ENCODE results near the gene ASGR1. TPM values are rescaled to one million over a fixed set of nuclear protein-coding genes. Genes with fewer than 3 reads are reported as not detected.

Gene ASGR1
- total and polyA plus RNA-seq, 3 donors from 2014 or later = 11.5 to 21.3 (median 19.1) TPM

DNA sequence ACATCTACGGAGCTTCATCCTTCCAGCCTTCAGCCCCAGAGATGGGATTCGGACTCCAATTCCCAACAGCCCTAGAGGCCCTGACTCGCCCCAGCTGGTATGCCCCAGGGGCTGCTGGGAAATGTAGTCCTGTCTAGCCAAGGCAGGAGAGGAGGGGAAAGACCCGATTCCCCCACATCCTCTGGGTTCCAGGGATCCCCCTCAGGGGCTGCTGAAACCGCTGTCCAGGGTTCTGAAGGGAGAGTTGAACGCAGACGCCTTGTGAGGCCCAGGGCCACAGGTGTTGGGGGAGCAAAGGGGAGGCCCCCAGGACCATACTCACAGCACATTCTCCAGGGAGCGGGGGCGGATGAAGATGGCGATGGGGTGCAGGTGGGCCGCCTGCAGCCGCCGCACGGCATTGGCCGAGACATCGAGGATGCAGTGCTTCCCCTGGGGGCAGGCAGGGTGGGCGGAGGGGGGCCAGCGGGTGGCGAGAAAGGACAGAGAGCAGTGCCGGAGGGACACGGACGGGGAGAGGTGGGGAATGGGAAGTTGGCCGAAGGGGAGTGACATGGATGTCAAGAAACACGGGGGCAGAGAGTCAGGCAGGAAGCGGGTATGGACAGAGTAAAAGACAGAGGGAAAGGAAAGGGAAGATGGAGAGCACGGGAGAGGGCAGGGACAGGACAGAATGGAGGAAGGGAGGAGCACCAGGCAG is 12.6 kb upstream of the ASGR1 start:
- no peaks in the 10 kb centered on the region for H3K36me3 ChIP-seq (ENCODE audit: low read depth, missing control alignments)
- H3K9me3 ChIP-seq = no peaks in the 10 kb centered on the region
- 59 to 74% methylated on average over 21 to 26 of the region's 26 CpGs for WGBS, 2 donors
- TF ChIP-seq POLR2A (IDR thresholded peaks at IDR 0.05) (no peak), CTCF (IDR thresholded peaks at IDR 0.05) (no peak)
- peak; percentile 79 for DNase-seq
- no peak overlapping the region for H3K4me3 ChIP-seq
- no peak overlapping the region for H3K27ac ChIP-seq
- intact Hi-C loops (cut with DNase I; ENCODE audit: low total_unique reads) = no loop called here
- no peaks in the 10 kb centered on the region for H3K4me1 ChIP-seq
- no peaks in the 10 kb centered on the region for H3K27me3 ChIP-seq

GRCh38 chr17:7191069-7191468 is 11.9 kb upstream of the ASGR1 start:
- Histone ChIP-seq H3K27ac (no peak overlapping the region), H3K36me3 (ENCODE audit: low read depth, missing control alignments) (no peaks in the 10 kb centered on the region), H3K9me3 (no peaks in the 10 kb centered on the region), H3K4me3 (no peak overlapping the region), H3K4me1 (no peaks in the 10 kb centered on the region), H3K27me3 (no peaks in the 10 kb centered on the region)
- 82 to 89% methylated on average over 7 to 12 of the region's 12 CpGs for WGBS, 2 donors
- intact Hi-C loops (cut with DNase I; ENCODE audit: low total_unique reads) = no loop called here
- DNase-seq = no peak
- TF ChIP-seq CTCF (IDR thresholded peaks at IDR 0.05) (no peak), POLR2A (IDR thresholded peaks at IDR 0.05) (no peak)

DNA sequence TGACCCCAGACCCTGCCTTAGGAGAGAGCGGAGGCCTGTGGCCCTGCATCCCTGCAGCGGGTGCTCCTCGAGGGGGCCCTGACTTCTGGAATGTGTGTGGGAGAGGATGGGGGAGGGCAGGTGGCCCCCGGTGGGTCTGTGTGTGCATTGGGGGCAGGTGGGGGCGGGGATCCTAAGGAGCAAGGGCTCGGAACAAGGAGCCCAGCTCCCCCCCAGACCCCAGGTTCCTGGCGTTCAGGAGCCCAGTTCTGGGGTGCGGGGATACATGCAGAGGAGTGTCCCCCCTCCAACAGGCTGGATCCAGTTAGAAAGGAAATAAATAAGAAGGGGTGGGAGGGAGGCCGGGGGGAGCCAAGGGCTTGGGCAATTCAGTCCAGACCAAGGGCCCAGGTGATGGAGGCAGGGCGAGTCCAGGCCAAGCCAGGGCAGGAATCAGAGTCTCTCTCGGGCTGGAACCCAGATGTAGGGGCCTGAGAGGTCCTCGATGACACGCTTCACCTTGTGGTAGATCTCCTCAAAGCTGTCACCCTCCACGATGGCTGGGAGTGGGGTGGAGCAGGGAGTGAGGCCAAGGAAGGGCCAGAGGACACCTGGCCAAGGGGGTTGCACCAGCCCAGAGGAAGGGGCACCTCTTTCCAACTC is 11.2 kb upstream of the ASGR1 start:
- no peak overlapping the region for H3K27ac ChIP-seq
- no peak for DNase-seq
- no peak overlapping the region for H3K4me3 ChIP-seq
- H3K36me3 ChIP-seq (ENCODE audit: low read depth, missing control alignments) = no peaks in the 10 kb centered on the region
- H3K9me3 ChIP-seq = no peaks in the 10 kb centered on the region
- intact Hi-C loops (cut with DNase I; ENCODE audit: low total_unique reads) = no loop called here
- H3K4me1 ChIP-seq = no peaks in the 10 kb centered on the region
- no peak for TF ChIP-seq POLR2A (IDR thresholded peaks at IDR 0.05)
- no peak for TF ChIP-seq CTCF (IDR thresholded peaks at IDR 0.05)
- 81 to 85% methylated on average over 14 of the region's 14 CpGs for WGBS, 2 donors
- H3K27me3 ChIP-seq = no peaks in the 10 kb centered on the region

GRCh38 chr17:7186241-7186640 is 7.1 kb upstream of the ASGR1 start:
- no peaks in the 10 kb centered on the region for H3K36me3 ChIP-seq (ENCODE audit: low read depth, missing control alignments)
- H3K4me1 ChIP-seq = no peaks in the 10 kb centered on the region
- WGBS, 2 donors = 67 to 80% methylated on average over 7 of the region's 7 CpGs
- DNase-seq = no peak
- H3K27ac ChIP-seq = no peak overlapping the region
- no peak for TF ChIP-seq POLR2A (IDR thresholded peaks at IDR 0.05)
- TF ChIP-seq CTCF (IDR thresholded peaks at IDR 0.05) = no peak
- no peaks in the 10 kb centered on the region for H3K27me3 ChIP-seq
- intact Hi-C loops (cut with DNase I; ENCODE audit: low total_unique reads) = no loop called here
- H3K4me3 ChIP-seq = no peak overlapping the region
- no peaks in the 10 kb centered on the region for H3K9me3 ChIP-seq

- H3K27me3 ChIP-seq = no peaks in the 10 kb centered on the region
- TF ChIP-seq CTCF (IDR thresholded peaks at IDR 0.05) = no peak
- no peak for TF ChIP-seq POLR2A (IDR thresholded peaks at IDR 0.05)
- H3K4me1 ChIP-seq = no peaks in the 10 kb centered on the region
- no peak overlapping the region for H3K4me3 ChIP-seq
- no peaks in the 10 kb centered on the region for H3K36me3 ChIP-seq (ENCODE audit: low read depth, missing control alignments)
- no peak for DNase-seq
- no peak overlapping the region for H3K27ac ChIP-seq
- H3K9me3 ChIP-seq = no peaks in the 10 kb centered on the region
- 78 to 90% methylated on average over 6 of the region's 6 CpGs for WGBS, 2 donors
- intact Hi-C loops (cut with DNase I; ENCODE audit: low total_unique reads) = no loop called here
These were observed 5.5 kb upstream of the ASGR1 start for GRCh38 chr17:7184647-7185046.

Data from testis (tissue), 3 donors.